Mucosa of rectum (tissue), 2 donors: ENCODE data around the gene MED13L.

Experiments used
- H3K27ac ChIP-seq, 2 donors: one replicate each; pipeline ENCODE4 v1.7.0; 2013; ENCODE audit warnings: inconsistent platforms in 2 of 2, low read depth in 2 of 2, low read length in 2 of 2
- H3K27me3 ChIP-seq, 2 donors: one replicate each; pipeline ENCODE4 v1.7.0; 2013; ENCODE audit warnings: low read length in 2 of 2; ENCODE audit not compliant: control insufficient read depth in 2 of 2, insufficient read depth in 2 of 2
- H3K36me3 ChIP-seq, 2 donors: one replicate each; pipeline ENCODE4 v1.7.0; 2013; ENCODE audit warnings: low read length in 2 of 2; ENCODE audit not compliant: control insufficient read depth in 2 of 2, insufficient read depth in 2 of 2
- H3K4me1 ChIP-seq, 2 donors: one replicate each; pipeline ENCODE4 v1.7.0; 2013; ENCODE audit warnings: low read length in 2 of 2, mild to moderate bottlenecking in 1 of 2; ENCODE audit not compliant: control insufficient read depth in 2 of 2, insufficient read depth in 2 of 2
- H3K4me3 ChIP-seq, 2 donors: one replicate each; pipeline ENCODE4 v1.7.0; 2013; ENCODE audit warnings: low read length in 2 of 2
- H3K9ac ChIP-seq, 2 donors: one replicate each; pipeline ENCODE4 v1.7.0; 2013; ENCODE audit warnings: low read length in 2 of 2, low read depth in 1 of 2, mild to moderate bottlenecking in 1 of 2
- H3K9me3 ChIP-seq, 2 donors: one replicate each; pipeline ENCODE4 v1.7.0; 2013; ENCODE audit warnings: low read length in 2 of 2; ENCODE audit not compliant: control insufficient read depth in 2 of 2
- donor health status: healthy.
- donor health status: Normal muscosa, but diverticular disease.

MED13L gene

GRCh38 chr12:116092776-116093175 is 184.7 kb downstream of the MED13L start:
- Histone ChIP-seq H3K27me3 (no peaks in the 10 kb centered on the region), H3K4me1 (no peaks in the 10 kb centered on the region), H3K9me3 (no peaks in the 10 kb centered on the region), H3K9ac (no peak overlapping the region), H3K27ac (no peak overlapping the region), H3K36me3 (no peaks in the 10 kb centered on the region), H3K4me3 (no peak overlapping the region)

- no peak overlapping the region for H3K9ac ChIP-seq
- H3K9me3 ChIP-seq: no peaks in the 10 kb centered on the region
- H3K4me3 ChIP-seq: no peak overlapping the region
- no peak overlapping the region for H3K27ac ChIP-seq
- H3K27me3 ChIP-seq: no peaks in the 10 kb centered on the region
- H3K4me1 ChIP-seq: no peaks in the 10 kb centered on the region
- no peaks in the 10 kb centered on the region for H3K36me3 ChIP-seq
These were observed 185.3 kb downstream of the MED13L start for GRCh38 chr12:116092162-116092561.

GRCh38 chr12:116091579-116091978 is 185.9 kb downstream of the MED13L start:
- Histone ChIP-seq H3K27me3 (no peaks in the 10 kb centered on the region), H3K36me3 (no peaks in the 10 kb centered on the region), H3K4me3 (no peak overlapping the region), H3K9me3 (no peaks in the 10 kb centered on the region), H3K9ac (no peak overlapping the region), H3K27ac (no peak overlapping the region), H3K4me1 (no peaks in the 10 kb centered on the region)

- no peaks in the 10 kb centered on the region for H3K9me3 ChIP-seq
- H3K36me3 ChIP-seq: no peaks in the 10 kb centered on the region
- no peaks in the 10 kb centered on the region for H3K4me1 ChIP-seq
- no peak overlapping the region for H3K27ac ChIP-seq
- no peaks in the 10 kb centered on the region for H3K27me3 ChIP-seq
- no peak overlapping the region for H3K9ac ChIP-seq
- H3K4me3 ChIP-seq: no peak overlapping the region
These were observed 187.0 kb downstream of the MED13L start for GRCh38 chr12:116090516-116090915.

GRCh38 chr12:116089080-116089479 is 188.4 kb downstream of the MED13L start:
- no peaks in the 10 kb centered on the region for H3K27me3 ChIP-seq
- H3K4me3 ChIP-seq: no peak overlapping the region
- H3K9me3 ChIP-seq: no peaks in the 10 kb centered on the region
- no peaks in the 10 kb centered on the region for H3K36me3 ChIP-seq
- no peak overlapping the region for H3K9ac ChIP-seq
- no peak overlapping the region for H3K27ac ChIP-seq
- no peaks in the 10 kb centered on the region for H3K4me1 ChIP-seq

GRCh38 chr12:116087962-116088361 is 189.5 kb downstream of the MED13L start:
- no peak overlapping the region for H3K4me3 ChIP-seq
- no peaks in the 10 kb centered on the region for H3K9me3 ChIP-seq

GRCh38 chr12:116087399-116087798 is 190.1 kb downstream of the MED13L start:
- no peaks in the 10 kb centered on the region for H3K36me3 ChIP-seq
- H3K27ac ChIP-seq: no peak overlapping the region
- H3K9me3 ChIP-seq: no peaks in the 10 kb centered on the region
- H3K4me1 ChIP-seq: no peaks in the 10 kb centered on the region
- H3K4me3 ChIP-seq: no peak overlapping the region
- H3K27me3 ChIP-seq: no peaks in the 10 kb centered on the region
- H3K9ac ChIP-seq: no peak overlapping the region

More at GRCh38 chr12:116087962-116088361, 189.5 kb downstream of the MED13L start:
- H3K9ac ChIP-seq: no peak overlapping the region
- H3K36me3 ChIP-seq: no peaks in the 10 kb centered on the region
- no peaks in the 10 kb centered on the region for H3K27me3 ChIP-seq
- H3K4me1 ChIP-seq: no peaks in the 10 kb centered on the region
- no peak overlapping the region for H3K27ac ChIP-seq

GRCh38 chr12:116080415-116080814 is 197.1 kb downstream of the MED13L start:
- Histone ChIP-seq H3K27ac (no peak overlapping the region), H3K4me3 (no peak overlapping the region), H3K36me3 (no peaks in the 10 kb centered on the region), H3K4me1 (no peaks in the 10 kb centered on the region), H3K9me3 (no peaks in the 10 kb centered on the region), H3K27me3 (no peaks in the 10 kb centered on the region), H3K9ac (no peak overlapping the region)

GRCh38 chr12:116078396-116078795 is 199.1 kb downstream of the MED13L start:
- H3K4me3 ChIP-seq: no peak overlapping the region

GRCh38 chr12:116077431-116077830 is 200.1 kb downstream of the MED13L start:
- Histone ChIP-seq H3K4me1 (no peaks in the 10 kb centered on the region), H3K27ac (no peak overlapping the region), H3K4me3 (no peak overlapping the region), H3K9ac (no peak overlapping the region), H3K36me3 (no peaks in the 10 kb centered on the region), H3K9me3 (no peaks in the 10 kb centered on the region), H3K27me3 (no peaks in the 10 kb centered on the region)

More at GRCh38 chr12:116078396-116078795, 199.1 kb downstream of the MED13L start:
- Histone ChIP-seq H3K27ac (no peak overlapping the region), H3K27me3 (no peaks in the 10 kb centered on the region), H3K36me3 (no peaks in the 10 kb centered on the region), H3K9me3 (no peaks in the 10 kb centered on the region), H3K4me1 (no peaks in the 10 kb centered on the region), H3K9ac (no peak overlapping the region)

GRCh38 chr12:116076399-116076798 is 201.1 kb downstream of the MED13L start:
- H3K9ac ChIP-seq: no peak overlapping the region
- H3K36me3 ChIP-seq: no peaks in the 10 kb centered on the region
- H3K4me1 ChIP-seq: no peaks in the 10 kb centered on the region
- no peaks in the 10 kb centered on the region for H3K9me3 ChIP-seq
- H3K4me3 ChIP-seq: no peak overlapping the region
- no peak overlapping the region for H3K27ac ChIP-seq
- no peaks in the 10 kb centered on the region for H3K27me3 ChIP-seq
